ENCODE data around the gene TUBGCP3.

DNA sequence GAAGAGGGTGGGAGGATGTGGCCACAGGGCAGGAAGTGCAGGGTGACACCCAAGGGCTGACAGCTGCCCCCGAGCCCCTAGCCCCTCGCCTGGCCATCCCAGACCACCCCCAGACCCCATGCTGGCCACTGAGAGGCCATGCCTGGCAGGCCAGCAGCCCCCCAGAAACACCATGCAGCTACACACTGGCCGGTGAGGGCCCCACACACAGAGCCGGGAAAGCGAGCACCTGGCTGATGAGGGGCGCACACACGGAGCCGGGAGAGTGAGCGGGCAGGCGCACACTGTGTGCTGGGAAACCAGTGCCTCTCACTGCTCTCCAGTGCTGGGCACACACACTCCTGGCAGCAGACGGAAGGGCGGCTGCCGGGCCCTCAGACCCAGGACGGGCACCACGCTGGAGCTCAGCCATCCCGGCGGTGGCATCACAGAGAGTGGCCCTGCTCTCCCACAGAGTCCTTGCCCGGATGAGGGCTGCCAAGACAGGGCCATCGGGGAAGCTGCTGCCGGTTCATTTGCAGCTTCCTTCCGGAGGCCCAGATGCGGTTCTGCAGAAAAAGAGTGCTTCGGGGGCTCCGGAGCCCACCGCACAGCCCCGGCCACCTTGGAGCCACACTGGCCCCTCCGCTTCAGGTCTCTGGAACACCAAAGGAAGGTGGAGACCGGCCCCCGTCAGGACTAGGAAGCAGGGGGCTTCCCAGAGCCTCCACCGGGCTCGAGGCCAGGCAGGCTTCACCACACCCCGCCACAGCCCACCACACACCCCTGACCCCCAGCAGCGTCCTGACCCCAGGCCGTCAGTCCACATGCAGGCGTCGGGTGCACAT, 135.4 kb downstream of the TUBGCP3 start:
- TF ChIP-seq, protein P1, sequence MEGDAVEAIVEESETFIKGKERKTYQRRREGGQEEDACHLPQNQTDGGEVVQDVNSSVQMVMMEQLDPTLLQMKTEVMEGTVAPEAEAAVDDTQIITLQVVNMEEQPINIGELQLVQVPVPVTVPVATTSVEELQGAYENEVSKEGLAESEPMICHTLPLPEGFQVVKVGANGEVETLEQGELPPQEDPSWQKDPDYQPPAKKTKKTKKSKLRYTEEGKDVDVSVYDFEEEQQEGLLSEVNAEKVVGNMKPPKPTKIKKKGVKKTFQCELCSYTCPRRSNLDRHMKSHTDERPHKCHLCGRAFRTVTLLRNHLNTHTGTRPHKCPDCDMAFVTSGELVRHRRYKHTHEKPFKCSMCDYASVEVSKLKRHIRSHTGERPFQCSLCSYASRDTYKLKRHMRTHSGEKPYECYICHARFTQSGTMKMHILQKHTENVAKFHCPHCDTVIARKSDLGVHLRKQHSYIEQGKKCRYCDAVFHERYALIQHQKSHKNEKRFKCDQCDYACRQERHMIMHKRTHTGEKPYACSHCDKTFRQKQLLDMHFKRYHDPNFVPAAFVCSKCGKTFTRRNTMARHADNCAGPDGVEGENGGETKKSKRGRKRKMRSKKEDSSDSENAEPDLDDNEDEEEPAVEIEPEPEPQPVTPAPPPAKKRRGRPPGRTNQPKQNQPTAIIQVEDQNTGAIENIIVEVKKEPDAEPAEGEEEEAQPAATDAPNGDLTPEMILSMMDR (conservative IDR thresholded peaks at IDR 0.05) = no peak
- TF ChIP-seq EZH2 (IDR thresholded peaks at IDR 0.05; ENCODE audit: low read depth) = no peak

All from PC-9 (cell line).